Measurements from ENCODE around the gene ALDOC. TPM values are rescaled to one million over a fixed set of nuclear protein-coding genes. Genes with fewer than 3 reads are reported as not detected.
A peak's percentile ranks its signal among the peaks of the same experiment; 100 is the strongest.
"Not testable (repeated sequence)": the region's sequence is repeated elsewhere in the genome, so short reads cannot be mapped to it uniquely, and the experiment has no call there.

The ALDOC gene
- total and polyA plus RNA-seq, 4 donors: 15.5 to 52.5 (median 30.6) TPM

GRCh38 chr17:28612531-28612930 is 35.8 kb upstream of the ALDOC start:
- H3K9me3 ChIP-seq (ENCODE audit: control insufficient read depth in 4 of 4, insufficient read depth in 3 of 4, low read length in 3 of 4): no peaks in the 10 kb centered on the region
- H3K4me3 ChIP-seq: no peak overlapping the region
- no peak overlapping the region for H3K27ac ChIP-seq (ENCODE audit: low read depth in 1 of 2, low read length in 1 of 2)
- DNase-seq (no peak), ATAC-seq (ENCODE audit: insufficient read depth, low FRiP score) (no peak)
- peaks cover 20 to 36% (median 26%) of the 10 kb centered on the region in 4 donors for H3K36me3 ChIP-seq (ENCODE audit: control insufficient read depth in 4 of 4, insufficient read depth in 4 of 4, low read length in 4 of 4)
- WGBS, 2 donors: 28 to 41% methylated on average over 2 of the region's 2 CpGs
- H3K27me3 ChIP-seq (ENCODE audit: control insufficient read depth in 3 of 3, insufficient read depth in 3 of 3, low read length in 2 of 3): no peaks in the 10 kb centered on the region
- H3K4me1 ChIP-seq (ENCODE audit: control insufficient read depth in 5 of 5, insufficient read depth in 5 of 5, low read length in 5 of 5): no peaks in the 10 kb centered on the region
- TF ChIP-seq CTCF (IDR thresholded peaks at IDR 0.05; ENCODE audit: control extremely low read depth, extremely low read depth): no peak
- no peak overlapping the region for H3K9ac ChIP-seq (ENCODE audit: insufficient read depth in 1 of 2, low read length in 2 of 2)

- Histone ChIP-seq H3K27ac (ENCODE audit: low read depth in 1 of 2, low read length in 1 of 2) (no peak overlapping the region), H3K9me3 (ENCODE audit: control insufficient read depth in 4 of 4, insufficient read depth in 3 of 4, low read length in 3 of 4) (no peaks in the 10 kb centered on the region), H3K36me3 (ENCODE audit: control insufficient read depth in 4 of 4, insufficient read depth in 4 of 4, low read length in 4 of 4) (peaks cover 6 to 17% (median 9%) of the 10 kb centered on the region in 4 donors), H3K4me1 (ENCODE audit: control insufficient read depth in 5 of 5, insufficient read depth in 5 of 5, low read length in 5 of 5) (no peaks in the 10 kb centered on the region), H3K27me3 (ENCODE audit: control insufficient read depth in 3 of 3, insufficient read depth in 3 of 3, low read length in 2 of 3) (no peaks in the 10 kb centered on the region), H3K9ac (ENCODE audit: insufficient read depth in 1 of 2, low read length in 2 of 2) (no peak overlapping the region), H3K4me3 (no peak overlapping the region)
- WGBS, 2 donors: 90 to 92% methylated on average over 8 of the region's 8 CpGs
- no peak for ATAC-seq (ENCODE audit: insufficient read depth, low FRiP score)
- TF ChIP-seq CTCF (IDR thresholded peaks at IDR 0.05; ENCODE audit: control extremely low read depth, extremely low read depth): no peak
- no peak for DNase-seq
Measured at GRCh38 chr17:28610376-28610775, 33.7 kb upstream of the ALDOC start.

DNA sequence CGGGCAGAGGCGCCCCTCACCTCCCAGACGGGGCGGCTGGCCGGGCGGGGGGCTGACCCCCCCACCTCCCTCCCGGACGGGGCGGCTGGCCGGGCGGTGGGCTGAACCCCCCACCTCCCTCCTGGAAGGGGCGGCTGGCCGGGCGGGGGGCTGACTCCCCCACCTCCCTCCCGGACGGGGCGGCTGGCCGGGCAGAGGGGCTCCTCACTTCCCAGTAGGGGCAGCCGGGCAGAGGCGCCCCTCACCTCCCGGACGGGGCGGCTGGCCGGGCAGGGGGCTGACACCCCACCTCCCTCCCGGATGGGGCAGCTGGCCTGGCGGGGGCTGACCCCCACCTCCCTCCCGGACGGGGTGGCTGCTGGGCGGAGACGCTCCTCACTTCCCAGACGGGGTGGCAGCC is 27.3 kb upstream of the ALDOC start:
- H3K36me3 ChIP-seq (ENCODE audit: control insufficient read depth in 4 of 4, insufficient read depth in 4 of 4, low read length in 4 of 4); H3K4me3 ChIP-seq; ATAC-seq (ENCODE audit: insufficient read depth, low FRiP score); H3K27me3 ChIP-seq (ENCODE audit: control insufficient read depth in 3 of 3, insufficient read depth in 3 of 3, low read length in 2 of 3); DNase-seq; H3K9me3 ChIP-seq (ENCODE audit: control insufficient read depth in 4 of 4, insufficient read depth in 3 of 4, low read length in 3 of 4); H3K9ac ChIP-seq (ENCODE audit: insufficient read depth in 1 of 2, low read length in 2 of 2); H3K27ac ChIP-seq (ENCODE audit: low read depth in 1 of 2, low read length in 1 of 2): not testable (repeated sequence)
- H3K4me1 ChIP-seq (ENCODE audit: control insufficient read depth in 5 of 5, insufficient read depth in 5 of 5, low read length in 5 of 5): peaks cover 0 to 11% (median 0%) of the 10 kb centered on the region in 5 donors
- WGBS, 2 donors: 93 to 96% methylated on average over 9 to 31 of the region's 31 CpGs

GRCh38 chr17:28599311-28600184 is 22.9 kb upstream of the ALDOC start:
- DNase-seq (peak; percentile 74 to 84 (median 83)), ATAC-seq (ENCODE audit: insufficient read depth, low FRiP score) (peak; percentile 33)
- H3K4me3 ChIP-seq: peak overlapping the region; percentile 59
- WGBS, 2 donors: 7 to 9% methylated on average over 40 of the region's 40 CpGs
- no peaks in the 10 kb centered on the region for H3K9me3 ChIP-seq (ENCODE audit: control insufficient read depth in 4 of 4, insufficient read depth in 3 of 4, low read length in 3 of 4)
- H3K27me3 ChIP-seq (ENCODE audit: control insufficient read depth in 3 of 3, insufficient read depth in 3 of 3, low read length in 2 of 3): no peaks in the 10 kb centered on the region
- peaks cover 0 to 27% (median 6%) of the 10 kb centered on the region in 5 donors for H3K4me1 ChIP-seq (ENCODE audit: control insufficient read depth in 5 of 5, insufficient read depth in 5 of 5, low read length in 5 of 5)
- peaks cover 0 to 2% (median 0%) of the 10 kb centered on the region in 4 donors for H3K36me3 ChIP-seq (ENCODE audit: control insufficient read depth in 4 of 4, insufficient read depth in 4 of 4, low read length in 4 of 4)
- TF ChIP-seq CTCF (IDR thresholded peaks at IDR 0.05; ENCODE audit: control extremely low read depth, extremely low read depth): no peak
- peak overlapping the region; percentile 47 to 81 for H3K9ac ChIP-seq (ENCODE audit: insufficient read depth in 1 of 2, low read length in 2 of 2)
- peak overlapping the region; percentile 91 to 94 for H3K27ac ChIP-seq (ENCODE audit: low read depth in 1 of 2, low read length in 1 of 2)
